GM18502 (cell line): ENCODE measurements around the gene GPR156.

Experiments
- ATAC-seq: cut with Tn5 transposase; IDR thresholded peaks from one replicate; pipeline ENCODE4 v1.9.1; 2021; ENCODE audit warnings: mild to moderate bottlenecking; ENCODE audit not compliant: unreplicated experiment, poor library complexity

Gene GPR156

GRCh38 chr3:120139140-120139539, 145.9 kb downstream of the GPR156 start:
- no peak for ATAC-seq

GRCh38 chr3:120137548-120137947, 147.5 kb downstream of the GPR156 start:
- no peak for ATAC-seq

- no peak for ATAC-seq
Measured at GRCh38 chr3:120130656-120131055, 154.4 kb downstream of the GPR156 start.

GRCh38 chr3:120129718-120130513, 155.1 kb downstream of the GPR156 start:
- ATAC-seq, result no peak

GRCh38 chr3:120129051-120129450, 156.0 kb downstream of the GPR156 start:
- ATAC-seq, result no peak

- ATAC-seq, result no peak
Measured at GRCh38 chr3:120125992-120126391, 159.0 kb downstream of the GPR156 start.

GRCh38 chr3:120119846-120120510, 165.0 kb downstream of the GPR156 start:
- ATAC-seq, result no peak
